ENCODE data around the gene PRDM15.

Gene PRDM15

GRCh38 chr21:41840880-41841279, 38.3 kb downstream of the PRDM15 start:
- DNase-seq (ENCODE audit: low read depth), result no peak

GRCh38 chr21:41839387-41840000, 39.6 kb downstream of the PRDM15 start:
- DNase-seq (ENCODE audit: low read depth), result no peak

- no peak for DNase-seq (ENCODE audit: low read depth)
Observed at GRCh38 chr21:41837756-41838297, 41.3 kb downstream of the PRDM15 start.

- no peak for DNase-seq (ENCODE audit: low read depth)
Observed at GRCh38 chr21:41836166-41837015, 42.8 kb downstream of the PRDM15 start.

- no peak for DNase-seq (ENCODE audit: low read depth)
Observed at GRCh38 chr21:41835711-41836154, 43.4 kb downstream of the PRDM15 start.

- DNase-seq (ENCODE audit: low read depth), result no peak
Observed at GRCh38 chr21:41834926-41835663, 44.0 kb downstream of the PRDM15 start.

- DNase-seq (ENCODE audit: low read depth), result no peak
Observed at GRCh38 chr21:41834252-41834925, 44.8 kb downstream of the PRDM15 start.

GRCh38 chr21:41833497-41834115, 45.5 kb downstream of the PRDM15 start:
- no peak for DNase-seq (ENCODE audit: low read depth)

GRCh38 chr21:41832596-41833496, 46.3 kb downstream of the PRDM15 start:
- no peak for DNase-seq (ENCODE audit: low read depth)

GRCh38 chr21:41831866-41832595, 47.1 kb downstream of the PRDM15 start:
- no peak for DNase-seq (ENCODE audit: low read depth)

- no peak for DNase-seq (ENCODE audit: low read depth)
Observed at GRCh38 chr21:41831453-41831831, 47.7 kb downstream of the PRDM15 start.

GRCh38 chr21:41830764-41831452, 48.2 kb downstream of the PRDM15 start:
- no peak for DNase-seq (ENCODE audit: low read depth)

GRCh38 chr21:41830145-41830707, 48.9 kb downstream of the PRDM15 start:
- no peak for DNase-seq (ENCODE audit: low read depth)

GRCh38 chr21:41828884-41829360, 50.2 kb downstream of the PRDM15 start:
- DNase-seq (ENCODE audit: low read depth), result no peak

GRCh38 chr21:41827951-41828883, 50.9 kb downstream of the PRDM15 start:
- no peak for DNase-seq (ENCODE audit: low read depth)

GRCh38 chr21:41825881-41826280, 53.3 kb downstream of the PRDM15 start:
- DNase-seq (ENCODE audit: low read depth), result no peak

- no peak for DNase-seq (ENCODE audit: low read depth)
Observed at GRCh38 chr21:41825216-41825615, 53.9 kb downstream of the PRDM15 start.
